GM21423 (cell line): Measurements from ENCODE around the gene GSTA3.
"Not testable (repeated sequence)": the region's sequence is repeated elsewhere in the genome, so short reads cannot be mapped to it uniquely, and the experiment has no call there.

ENCODE experiments used
- ATAC-seq: cut with Tn5 transposase; IDR thresholded peaks from one replicate; pipeline ENCODE4 v1.9.1; 2021; ENCODE audit warnings: mild to moderate bottlenecking, moderate library complexity; ENCODE audit not compliant: unreplicated experiment

Gene GSTA3

DNA sequence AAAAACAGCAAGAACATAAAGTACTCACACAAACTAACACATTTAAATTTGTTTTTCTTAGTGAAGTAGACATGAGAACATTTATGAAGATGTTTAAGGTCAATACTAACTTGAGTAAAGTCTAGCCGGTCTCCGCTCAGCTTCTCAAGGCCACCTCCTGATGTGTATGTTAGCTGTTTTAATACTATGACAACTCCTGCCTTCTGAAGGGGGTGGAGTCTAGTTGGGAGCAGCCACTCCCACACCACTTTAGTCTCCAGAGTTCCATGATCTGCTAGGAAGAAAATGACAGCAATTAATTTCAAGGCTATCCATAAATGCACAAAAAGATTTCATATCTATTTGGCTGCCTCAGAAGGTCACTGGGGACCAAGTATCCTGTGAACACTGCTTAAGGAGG lies at the start of gene GSTA3:
GSTA3 (minus strand) TSS at position 168 of the 400 bp plus-strand sequence. CDS start 3,864 bp downstream, outside the sequence.
- no peak for ATAC-seq

- no peak for ATAC-seq
Observed at GRCh38 chr6:52958546-52959255, 49.2 kb upstream of the GSTA3 start.

DNA sequence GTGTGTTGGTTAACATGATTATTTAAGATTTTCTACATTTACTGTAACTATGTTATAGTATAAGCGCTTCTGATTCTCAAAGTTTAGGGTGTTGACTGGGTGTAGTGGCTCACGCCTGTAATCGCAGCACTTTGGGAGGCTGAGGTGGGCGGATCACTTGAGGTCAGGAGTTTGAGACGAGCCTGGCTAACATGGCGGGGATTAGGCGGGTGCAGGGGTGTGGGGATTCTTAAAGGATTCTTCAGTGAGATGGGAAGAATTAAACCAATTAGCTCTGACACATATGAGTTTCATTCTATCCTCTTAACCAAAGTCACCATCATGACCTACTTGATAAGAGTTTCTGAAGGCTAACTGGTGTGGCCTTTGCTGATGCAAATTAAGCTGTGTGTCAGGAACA lies 46.4 kb upstream of the GSTA3 start:
- no peak for ATAC-seq

GRCh38 chr6:52953911-52954839 lies 44.7 kb upstream of the GSTA3 start:
- ATAC-seq, result no peak

GRCh38 chr6:52946306-52946705 lies 36.8 kb upstream of the GSTA3 start:
- ATAC-seq, result no peak

GRCh38 chr6:52942821-52943220 lies 33.3 kb upstream of the GSTA3 start:
- ATAC-seq, result not testable (repeated sequence)

GRCh38 chr6:52942221-52942620 lies 32.7 kb upstream of the GSTA3 start:
- no peak for ATAC-seq

GRCh38 chr6:52937908-52938307 lies 28.4 kb upstream of the GSTA3 start:
- no peak for ATAC-seq

DNA sequence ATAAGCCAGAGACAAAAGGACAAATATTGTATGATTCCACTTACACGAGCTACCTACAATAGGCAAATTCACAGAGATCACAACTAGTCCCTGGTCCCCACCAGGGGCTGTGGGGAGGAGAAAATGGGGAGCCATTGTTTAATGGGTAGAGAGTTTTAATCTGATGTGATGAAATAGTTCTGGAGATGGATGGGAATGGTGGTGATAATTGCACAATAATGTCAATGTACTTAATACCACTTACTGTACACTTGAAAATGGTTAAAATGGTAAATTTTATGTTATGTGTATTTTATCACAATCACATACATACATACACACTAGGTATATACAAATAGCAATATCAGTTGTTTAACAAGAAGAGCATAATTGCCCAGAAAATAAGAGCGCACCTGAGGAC lies 24.3 kb upstream of the GSTA3 start:
- no peak for ATAC-seq

DNA sequence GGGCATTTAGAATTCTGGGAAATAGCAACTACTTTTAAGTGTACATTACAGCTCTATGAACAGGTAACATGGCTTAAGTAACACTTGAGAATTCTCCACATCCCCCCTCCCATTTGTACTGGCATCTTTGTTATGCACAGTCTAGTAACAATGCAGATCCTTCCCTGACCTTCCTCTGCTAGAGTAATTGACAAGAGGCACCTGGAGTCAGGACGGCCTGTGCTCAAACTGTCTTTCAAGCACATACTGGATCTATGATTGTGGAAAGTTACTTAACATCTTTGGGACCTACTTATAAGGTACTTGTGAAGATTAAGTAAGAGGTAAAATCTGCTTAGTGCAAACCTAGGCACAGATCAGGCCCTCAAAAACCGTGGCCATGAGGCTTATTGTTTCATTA lies 21.9 kb upstream of the GSTA3 start:
- ATAC-seq, result no peak

DNA sequence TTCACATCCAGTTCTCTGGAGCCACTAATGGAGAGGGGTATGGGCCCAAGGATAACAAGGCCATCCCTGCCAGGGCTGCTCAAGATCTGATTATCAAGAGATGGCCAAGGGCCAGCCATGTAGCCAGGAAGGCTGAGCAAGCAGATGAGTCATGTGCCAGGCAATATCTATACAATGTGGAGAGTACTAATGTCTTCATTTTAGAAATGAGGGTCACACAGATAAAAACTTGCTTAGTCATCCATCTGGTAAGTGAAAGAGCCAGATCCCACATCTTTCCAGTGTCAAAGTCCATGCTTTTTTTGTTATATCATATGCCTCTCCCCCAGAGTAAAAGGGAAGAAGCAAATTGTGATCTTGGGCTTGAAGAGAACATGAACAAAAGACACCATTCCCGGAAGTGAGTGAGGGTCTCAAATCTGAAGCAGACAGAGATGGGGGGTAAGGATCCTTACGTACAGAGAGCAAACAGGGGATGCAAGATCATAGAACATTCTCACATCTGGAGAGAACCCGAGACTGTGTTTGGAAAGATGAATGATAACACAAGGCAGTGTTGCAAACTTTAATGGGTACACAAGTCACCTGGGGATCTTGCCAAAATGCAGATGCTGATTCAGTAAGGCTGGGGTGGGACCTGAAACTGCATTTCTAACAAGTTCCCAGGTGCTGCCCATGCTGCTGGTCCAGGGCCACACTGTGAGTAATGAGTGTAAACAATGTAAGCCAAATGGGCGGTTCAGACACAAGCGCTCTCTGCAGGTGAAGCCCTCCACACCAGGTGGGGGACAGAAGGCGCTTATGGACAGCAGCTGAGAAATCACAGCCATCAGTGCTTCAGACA lies 20.0 kb upstream of the GSTA3 start:
- ATAC-seq, result no peak

DNA sequence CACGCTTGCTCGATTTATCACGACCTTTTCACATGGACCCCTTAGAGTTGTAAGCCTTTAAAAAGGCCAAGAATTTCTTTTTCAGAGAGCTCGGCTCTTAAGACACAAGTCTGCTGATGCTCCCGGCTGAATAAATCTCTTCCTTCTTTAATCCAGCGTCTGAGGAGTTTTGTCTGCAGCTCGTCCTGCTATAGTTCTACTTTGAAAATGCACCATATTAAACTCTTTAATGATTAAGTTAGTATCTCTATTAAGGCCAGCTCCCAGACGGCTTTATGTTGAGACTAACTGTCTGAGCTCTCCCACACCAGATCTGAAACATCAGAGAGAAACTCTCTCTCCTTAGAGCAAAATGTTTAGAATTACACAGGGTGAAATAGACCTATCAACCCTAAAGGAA lies 18.0 kb upstream of the GSTA3 start:
- no peak for ATAC-seq

DNA sequence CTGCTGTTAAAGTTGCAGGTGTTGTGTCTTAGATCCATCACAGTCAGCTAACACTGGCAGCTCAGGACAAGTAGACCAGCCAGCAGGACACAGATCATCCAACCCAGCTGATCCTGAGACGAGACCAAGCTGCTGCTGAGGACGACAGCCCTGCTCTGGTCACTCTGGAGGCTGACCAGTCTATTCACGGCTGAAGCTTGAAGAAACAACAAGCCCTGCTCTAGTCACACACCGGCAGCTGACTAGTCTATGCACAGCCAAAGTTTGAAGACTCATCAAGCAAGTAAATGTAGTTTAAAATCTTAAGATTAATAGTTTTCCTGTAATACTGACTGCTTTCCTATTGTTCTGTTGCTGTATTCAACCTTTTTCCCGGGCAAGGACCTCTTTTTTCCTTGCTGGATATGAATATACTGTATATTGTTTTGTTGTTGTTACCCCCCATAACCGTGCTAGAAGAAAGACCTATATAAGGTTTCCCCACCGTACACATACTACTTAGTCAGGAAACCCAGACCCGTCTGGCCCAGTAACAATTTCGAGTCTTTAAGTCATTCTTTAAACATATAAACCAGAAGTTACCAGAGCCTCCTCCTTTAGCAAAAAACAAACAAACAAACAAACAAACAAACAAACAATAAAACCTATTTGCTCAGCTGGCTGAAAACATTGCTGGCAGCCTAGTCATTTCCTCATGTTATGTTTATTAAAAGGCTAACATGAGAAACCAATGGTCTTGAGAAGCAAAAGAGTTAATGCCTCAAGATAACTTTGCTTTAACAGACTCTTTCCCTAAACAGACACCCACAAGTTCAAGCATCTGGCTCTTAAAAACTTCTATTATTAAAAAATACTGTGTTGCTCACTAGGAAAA lies 16.7 kb upstream of the GSTA3 start:
- no peak for ATAC-seq

- no peak for ATAC-seq
Observed at GRCh38 chr6:52925042-52925441, 15.5 kb upstream of the GSTA3 start.

GRCh38 chr6:52923689-52924088 lies 14.2 kb upstream of the GSTA3 start:
- not testable (repeated sequence) for ATAC-seq

GRCh38 chr6:52922161-52922560 lies 12.7 kb upstream of the GSTA3 start:
- ATAC-seq, result no peak

DNA sequence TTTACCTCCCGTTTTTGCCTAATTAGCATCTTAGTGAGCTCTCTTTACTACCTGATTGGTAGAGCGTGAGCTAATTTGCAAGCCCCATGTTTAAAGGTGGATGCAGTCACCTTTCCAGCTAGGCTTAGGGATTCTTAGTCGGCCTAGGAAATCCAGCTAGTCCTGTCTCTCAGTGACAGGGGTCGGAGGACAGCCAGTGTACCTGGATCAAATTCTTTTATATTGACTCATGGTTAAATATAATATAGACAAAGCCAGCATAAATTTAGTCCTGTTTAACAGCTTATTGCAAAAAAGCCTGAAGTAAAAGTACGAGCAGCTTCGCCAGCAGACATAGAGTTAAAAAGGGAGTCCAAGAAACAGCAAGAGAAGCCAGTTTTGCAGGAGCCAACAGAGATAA lies 12.2 kb upstream of the GSTA3 start:
- ATAC-seq, result no peak

GRCh38 chr6:52919511-52919910 lies 10.0 kb upstream of the GSTA3 start:
- not testable (repeated sequence) for ATAC-seq

- ATAC-seq, result not testable (repeated sequence)
Observed at GRCh38 chr6:52918771-52919170, 9.3 kb upstream of the GSTA3 start.

DNA sequence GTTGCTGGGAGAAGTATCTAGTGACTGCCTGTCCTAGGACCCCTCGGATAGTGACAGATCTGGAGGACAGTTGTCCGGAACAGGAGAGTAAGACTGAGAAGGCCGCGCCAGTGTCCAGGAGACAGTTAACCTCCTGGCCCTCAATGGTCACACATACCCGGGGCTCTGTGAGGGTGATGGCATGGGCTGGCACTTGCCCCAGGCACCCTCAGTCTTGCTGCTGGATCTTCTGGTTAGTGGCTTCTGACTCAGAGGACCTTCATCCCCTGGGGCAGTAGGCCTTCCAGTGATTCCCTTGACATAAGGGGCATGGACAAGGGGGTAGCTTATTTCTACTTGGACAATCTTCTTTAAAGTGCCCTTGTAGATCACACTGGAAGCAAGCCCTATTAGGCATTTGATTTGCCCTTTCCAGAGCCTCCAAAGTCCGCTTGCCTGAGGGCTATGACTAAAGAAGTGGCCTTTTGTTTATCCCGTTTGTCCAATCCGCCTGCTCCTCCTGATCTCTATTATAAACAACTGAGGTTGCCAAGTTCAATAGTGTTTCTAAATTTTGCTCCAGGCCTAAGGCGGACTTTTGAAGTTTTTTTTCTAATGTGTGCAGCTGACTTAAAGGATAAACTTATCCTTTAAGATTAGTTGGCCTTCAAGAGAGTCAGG lies 8.7 kb upstream of the GSTA3 start:
- ATAC-seq, result not testable (repeated sequence)
